ENCODE data around the gene PDLIM1.

The PDLIM1 gene

DNA sequence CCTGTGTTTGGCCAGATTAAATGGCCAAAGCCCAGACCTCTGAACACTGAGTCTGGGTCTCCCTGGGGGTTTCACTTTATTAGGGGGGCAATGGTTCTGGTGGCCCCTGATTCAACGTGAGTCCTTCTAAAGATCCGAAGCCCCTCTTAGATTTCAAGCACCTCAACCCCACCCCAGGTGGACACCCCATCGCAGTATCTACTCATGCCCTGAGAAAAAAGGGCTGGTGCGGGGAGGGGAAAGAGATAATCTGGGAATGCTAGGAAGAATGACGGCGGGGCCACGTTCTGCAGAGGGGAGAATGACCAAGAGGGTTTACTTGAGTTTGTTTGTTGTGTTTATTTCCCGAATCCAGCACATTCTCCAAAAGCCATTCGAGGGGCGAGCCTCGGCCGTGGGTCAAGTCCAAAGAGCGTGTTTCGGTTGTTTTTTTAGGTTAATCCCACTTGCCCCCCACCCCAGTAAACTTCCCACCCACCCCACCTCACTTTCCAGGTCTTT lies 832 bp downstream of the PDLIM1 start:
- TF ChIP-seq, protein P1, sequence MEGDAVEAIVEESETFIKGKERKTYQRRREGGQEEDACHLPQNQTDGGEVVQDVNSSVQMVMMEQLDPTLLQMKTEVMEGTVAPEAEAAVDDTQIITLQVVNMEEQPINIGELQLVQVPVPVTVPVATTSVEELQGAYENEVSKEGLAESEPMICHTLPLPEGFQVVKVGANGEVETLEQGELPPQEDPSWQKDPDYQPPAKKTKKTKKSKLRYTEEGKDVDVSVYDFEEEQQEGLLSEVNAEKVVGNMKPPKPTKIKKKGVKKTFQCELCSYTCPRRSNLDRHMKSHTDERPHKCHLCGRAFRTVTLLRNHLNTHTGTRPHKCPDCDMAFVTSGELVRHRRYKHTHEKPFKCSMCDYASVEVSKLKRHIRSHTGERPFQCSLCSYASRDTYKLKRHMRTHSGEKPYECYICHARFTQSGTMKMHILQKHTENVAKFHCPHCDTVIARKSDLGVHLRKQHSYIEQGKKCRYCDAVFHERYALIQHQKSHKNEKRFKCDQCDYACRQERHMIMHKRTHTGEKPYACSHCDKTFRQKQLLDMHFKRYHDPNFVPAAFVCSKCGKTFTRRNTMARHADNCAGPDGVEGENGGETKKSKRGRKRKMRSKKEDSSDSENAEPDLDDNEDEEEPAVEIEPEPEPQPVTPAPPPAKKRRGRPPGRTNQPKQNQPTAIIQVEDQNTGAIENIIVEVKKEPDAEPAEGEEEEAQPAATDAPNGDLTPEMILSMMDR (IDR thresholded peaks at IDR 0.05; ENCODE audit: low read depth, low read length, missing control alignments), result no peak
- DNase-seq (ENCODE audit: extremely low read depth, low read depth), result no peak
- H3K4me3 ChIP-seq (replicated peaks; ENCODE audit: low read depth, low read length), result peak overlapping the region; percentile 62

DNA sequence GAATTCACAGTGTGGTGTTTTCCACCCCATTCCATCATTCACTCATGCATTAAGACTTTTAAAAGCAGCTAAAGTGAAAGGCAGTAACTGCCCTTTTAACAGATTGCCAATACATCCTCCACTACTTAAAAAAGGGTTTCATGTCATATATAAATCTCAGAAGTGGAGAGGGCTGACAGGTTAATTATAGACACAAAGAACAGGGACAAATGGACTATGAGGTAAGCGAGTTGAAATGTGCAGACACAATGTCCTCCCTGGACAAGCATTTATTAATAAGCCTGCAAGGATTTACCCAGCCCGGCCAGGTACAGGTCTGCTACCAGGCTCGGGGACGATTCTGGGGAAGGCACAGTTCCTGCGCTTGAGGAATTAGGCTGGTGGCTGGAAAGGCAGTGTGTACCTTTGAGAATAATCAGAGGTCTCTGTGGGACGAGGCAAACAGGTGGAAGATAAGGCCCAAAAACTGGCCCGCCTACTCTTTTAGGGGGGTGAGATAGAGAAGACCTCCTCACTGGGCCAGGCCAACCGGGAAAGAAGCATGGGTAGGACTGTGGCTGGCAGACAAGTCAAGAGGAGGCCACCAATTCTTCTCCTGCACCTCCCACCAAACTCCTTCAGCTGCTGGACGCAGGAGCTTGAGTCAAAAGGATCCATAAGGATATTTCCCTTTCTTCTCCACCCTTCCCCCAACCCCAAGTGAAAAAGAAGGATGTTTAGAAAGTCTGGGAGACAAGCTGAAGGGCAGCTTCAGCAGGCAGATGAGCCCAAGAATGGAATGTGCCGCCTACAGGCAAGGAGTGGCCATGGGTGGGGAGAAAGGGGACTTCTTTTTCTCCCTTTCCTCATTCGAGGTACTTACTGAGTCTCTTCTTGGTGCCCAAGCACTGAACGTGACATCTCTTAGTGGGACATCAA lies 1.5 kb downstream of the PDLIM1 start:
- H3K4me3 ChIP-seq (replicated peaks; ENCODE audit: low read depth, low read length), result peak overlapping the region; percentile 62
- TF ChIP-seq, protein P1 (IDR thresholded peaks at IDR 0.05; ENCODE audit: low read depth, low read length, missing control alignments), result no peak
- DNase-seq (ENCODE audit: extremely low read depth, low read depth), result no peak

DNA sequence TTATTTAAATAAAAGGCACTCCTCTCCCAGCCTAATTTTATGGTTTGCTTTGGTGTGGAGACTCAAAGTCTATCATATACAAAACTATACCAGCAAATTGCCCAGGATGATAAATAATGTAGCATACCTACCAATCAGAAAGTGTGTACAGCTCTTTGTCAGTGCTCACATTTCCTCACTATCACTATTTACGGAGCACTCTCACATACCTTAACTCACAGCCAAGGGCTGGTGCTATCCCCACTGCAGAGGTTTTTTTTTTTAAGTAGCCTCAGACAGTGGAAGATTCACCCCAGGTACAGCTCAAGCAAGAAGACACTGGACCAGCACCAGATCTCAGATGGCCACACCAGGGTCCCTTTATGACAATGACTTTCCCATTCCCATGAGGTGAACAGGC lies 2.5 kb downstream of the PDLIM1 start:
- H3K4me3 ChIP-seq (replicated peaks; ENCODE audit: low read depth, low read length), result no peak overlapping the region
- TF ChIP-seq, protein P1 (IDR thresholded peaks at IDR 0.05; ENCODE audit: low read depth, low read length, missing control alignments), result no peak
- no peak for DNase-seq (ENCODE audit: extremely low read depth, low read depth)

DNA sequence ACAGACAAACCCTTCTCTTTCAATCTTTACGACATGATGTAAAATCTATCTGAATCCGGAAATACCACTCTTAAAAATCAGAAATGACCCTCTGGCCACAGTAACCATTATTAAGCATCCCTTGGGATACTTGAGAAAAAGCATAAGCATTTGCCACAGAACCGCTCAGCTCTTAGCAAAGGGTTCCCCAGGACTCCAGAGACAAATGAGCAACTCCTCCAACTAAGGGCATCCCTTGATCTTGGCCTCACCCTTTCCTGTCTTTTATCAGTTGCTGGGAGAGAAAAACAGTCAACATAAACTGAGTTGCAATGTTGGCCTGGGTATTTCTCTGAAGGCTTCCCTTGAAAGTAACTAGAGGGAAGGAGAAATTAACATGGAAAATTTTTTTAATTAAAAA lies 3.5 kb downstream of the PDLIM1 start:
- no peak overlapping the region for H3K4me3 ChIP-seq (replicated peaks; ENCODE audit: low read depth, low read length)
- DNase-seq (ENCODE audit: extremely low read depth, low read depth), result no peak
- TF ChIP-seq, protein P1 (IDR thresholded peaks at IDR 0.05; ENCODE audit: low read depth, low read length, missing control alignments), result no peak

DNA sequence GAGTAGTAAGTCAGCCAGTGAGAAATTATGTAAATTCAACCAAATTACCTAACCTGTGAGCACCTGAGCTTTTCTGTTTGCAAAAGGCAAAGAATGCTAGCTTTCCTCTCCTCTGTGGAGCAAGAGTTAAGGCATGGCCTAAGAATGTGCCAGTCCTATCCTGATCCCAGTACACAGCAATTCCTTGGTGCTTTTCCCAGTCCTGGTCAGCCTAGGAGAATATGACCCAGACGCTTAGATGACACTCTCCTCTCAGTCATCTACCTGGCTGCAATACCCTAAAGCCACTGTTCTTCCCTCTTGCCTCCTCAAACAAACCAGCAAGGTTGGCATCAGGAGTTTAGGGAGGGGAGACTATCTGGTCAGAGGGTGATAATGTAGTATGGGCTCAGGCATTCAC lies 4.1 kb downstream of the PDLIM1 start:
- H3K4me3 ChIP-seq (replicated peaks; ENCODE audit: low read depth, low read length), result no peak overlapping the region
- TF ChIP-seq, protein P1 (IDR thresholded peaks at IDR 0.05; ENCODE audit: low read depth, low read length, missing control alignments), result no peak
- DNase-seq (ENCODE audit: extremely low read depth, low read depth), result no peak

DNA sequence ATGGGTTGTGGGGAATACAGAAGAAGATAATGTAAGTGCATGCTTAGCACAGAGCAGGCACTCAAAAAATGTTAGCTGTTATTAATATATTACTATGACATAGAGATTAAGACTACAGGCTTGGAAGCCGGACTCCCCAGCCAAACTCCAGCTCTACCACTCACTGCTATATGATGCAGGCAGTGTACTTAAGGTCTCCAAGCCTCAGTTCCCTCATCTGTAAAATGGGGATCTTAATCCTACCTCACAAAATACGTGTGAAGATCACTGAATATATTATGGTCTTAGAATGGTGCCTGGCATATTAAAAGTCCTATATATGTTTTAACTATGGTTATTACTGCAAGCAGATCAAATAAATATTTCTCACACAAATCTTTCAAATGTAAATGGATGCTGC lies 5.2 kb downstream of the PDLIM1 start:
- no peak overlapping the region for H3K4me3 ChIP-seq (replicated peaks; ENCODE audit: low read depth, low read length)
- DNase-seq (ENCODE audit: extremely low read depth, low read depth), result no peak
- TF ChIP-seq, protein P1 (IDR thresholded peaks at IDR 0.05; ENCODE audit: low read depth, low read length, missing control alignments), result no peak

All from HFF-Myc (cell line).